DND-41 (cell line): ENCODE data around the gene HSBP1L1.
A peak's percentile ranks its signal among the peaks of the same experiment; 100 is the strongest.

ENCODE experiments used
- ATAC-seq: fragments of 200-7000 bp; cut with Tn5 transposase; 3 replicates; pipeline ENCODE4 v1.9.1; 2021; ENCODE audit warnings: low read depth; ENCODE audit not compliant: insufficient read depth
- DNase-seq: peaks from one replicate; pipeline ENCODE4 v3.0.0-alpha.2; 2020
- H2AFZ ChIP-seq: 2 replicates; pipeline ENCODE4 v1.6.0; 2012; ENCODE audit warnings: low read depth, low read length
- H3K27ac ChIP-seq: 2 replicates; pipeline ENCODE4 v1.5.1; 2012; ENCODE audit warnings: low read length, inconsistent platforms
- H3K27me3 ChIP-seq: fragments of 200-600 bp; sonication (generic); 2 replicates; pipeline ENCODE4 v1.6.0; 2012; ENCODE audit warnings: low read length, mild to moderate bottlenecking, inconsistent platforms; ENCODE audit not compliant: insufficient read depth, poor library complexity
- H3K36me3 ChIP-seq: 2 replicates; pipeline ENCODE4 v1.5.1; 2012; ENCODE audit warnings: low read length, inconsistent platforms; ENCODE audit not compliant: insufficient read depth
- H3K4me1 ChIP-seq: 2 replicates; pipeline ENCODE4 v1.5.1; 2012; ENCODE audit warnings: mild to moderate bottlenecking, low read length; ENCODE audit not compliant: insufficient read depth
- H3K4me2 ChIP-seq: 2 replicates; pipeline ENCODE4 v1.6.0; 2012; ENCODE audit warnings: mild to moderate bottlenecking, moderate library complexity, low read length, inconsistent platforms; ENCODE audit not compliant: insufficient read depth
- H3K4me3 ChIP-seq, 2 experiments: fragments of 200-600 bp in 1 of 2; shearing (Covaris generic) in 1 of 2; 2 replicates each; pipeline ENCODE4 v1.5.1; 2012 to 2016; ENCODE audit warnings: inconsistent platforms in 2 of 2, low read length in 2 of 2, mild to moderate bottlenecking in 2 of 2, low read depth in 1 of 2, moderate library complexity in 1 of 2
- H3K79me2 ChIP-seq: 2 replicates; pipeline ENCODE4 v1.6.0; 2012; ENCODE audit warnings: low read length, inconsistent platforms; ENCODE audit not compliant: insufficient read depth
- H3K9ac ChIP-seq: 2 replicates; pipeline ENCODE4 v1.6.0; 2012; ENCODE audit warnings: low read depth, mild to moderate bottlenecking, inconsistent platforms, low read length, moderate library complexity
- H3K9me3 ChIP-seq: 2 replicates; pipeline ENCODE4 v1.5.1; 2012; ENCODE audit warnings: low read length, moderate library complexity, mild to moderate bottlenecking, inconsistent platforms; ENCODE audit not compliant: insufficient read depth, severe bottlenecking
- H4K20me1 ChIP-seq: 2 replicates; pipeline ENCODE4 v1.6.0; 2012; ENCODE audit warnings: low read length; ENCODE audit not compliant: insufficient read depth
- CTCF ChIP-seq: IDR thresholded peaks from 2 replicates; pipeline ENCODE4 v1.5.1; 2012; ENCODE audit warnings: borderline replicate concordance, low read length, moderate library complexity, mild to moderate bottlenecking; ENCODE audit not compliant: poor library complexity, severe bottlenecking; ENCODE audit errors: extremely low read depth
- EZH2 ChIP-seq: IDR thresholded peaks from 3 replicates; pipeline ENCODE4 v1.6.1; 2012; ENCODE audit warnings: borderline replicate concordance, low read depth, mild to moderate bottlenecking, moderate library complexity, low read length, inconsistent platforms; ENCODE audit not compliant: severe bottlenecking

HSBP1L1 gene

GRCh38 chr18:79975985-79976680, 11.7 kb downstream of the HSBP1L1 start:
- H3K27me3 ChIP-seq, result no peaks in the 10 kb centered on the region
- no peak overlapping the region for H3K4me2 ChIP-seq
- ATAC-seq (no peak), DNase-seq (no peak)
- H4K20me1 ChIP-seq, result peaks cover 93% of the 10 kb centered on the region
- peaks cover 84% of the 10 kb centered on the region for H3K36me3 ChIP-seq
- no peak overlapping the region for H3K27ac ChIP-seq
- no peak for TF ChIP-seq CTCF
- TF ChIP-seq EZH2, result no peak
- no peak overlapping the region for H3K4me3 ChIP-seq
- H3K4me1 ChIP-seq, result no peaks in the 10 kb centered on the region; the same call in 1 of the 2 replicates
- H3K79me2 ChIP-seq, result peaks cover 96% of the 10 kb centered on the region
- no peak overlapping the region for H2AFZ ChIP-seq
- H3K9ac ChIP-seq, result no peak overlapping the region
- no peaks in the 10 kb centered on the region for H3K9me3 ChIP-seq

- no peak overlapping the region for H2AFZ ChIP-seq
- no peak for DNase-seq
- no peaks in the 10 kb centered on the region for H3K27me3 ChIP-seq
- peaks cover 100% of the 10 kb centered on the region for H3K79me2 ChIP-seq
- H3K4me2 ChIP-seq, result no peak overlapping the region
- no peak for TF ChIP-seq CTCF
- TF ChIP-seq EZH2, result no peak
- no peak overlapping the region for H3K27ac ChIP-seq
- H3K4me1 ChIP-seq, result peaks cover 26% of the 10 kb centered on the region; the same call in 1 of the 2 replicates
- no peaks in the 10 kb centered on the region for H3K9me3 ChIP-seq
- peaks cover 75% of the 10 kb centered on the region for H3K36me3 ChIP-seq
- no peak for ATAC-seq
- H3K9ac ChIP-seq, result 0 out of 2 replicates have a peak overlapping the region, but pooled peaks have one; percentile 6
- no peak overlapping the region for H3K4me3 ChIP-seq
- H4K20me1 ChIP-seq, result peaks cover 97% of the 10 kb centered on the region
Observed at GRCh38 chr18:79979843-79980242, 15.4 kb downstream of the HSBP1L1 start.

GRCh38 chr18:79980585-79980984, 16.1 kb downstream of the HSBP1L1 start:
- Histone ChIP-seq H3K79me2 (peaks cover 100% of the 10 kb centered on the region), H3K27ac (no peak overlapping the region), H3K4me3 (no peak overlapping the region), H3K36me3 (peaks cover 75% of the 10 kb centered on the region), H3K9ac (no peak overlapping the region), H3K4me2 (0 out of 2 replicates have a peak overlapping the region, but pooled peaks have one; percentile 12), H3K27me3 (no peaks in the 10 kb centered on the region), H4K20me1 (peaks cover 97% of the 10 kb centered on the region), H3K9me3 (no peaks in the 10 kb centered on the region), H3K4me1 (peaks cover 33% of the 10 kb centered on the region; the same call in 1 of the 2 replicates), H2AFZ (no peak overlapping the region)
- TF ChIP-seq EZH2 (no peak), CTCF (no peak)
- no peak for DNase-seq
- ATAC-seq, result no peak
